Tibial artery (tissue), 4 donors: ENCODE results near the gene ARL6.
A peak's percentile ranks its signal among the peaks of the same experiment; 100 is the strongest.

Source experiments
- DNase-seq, 2 donors: peaks; one replicate each; pipeline ENCODE4 v3.0.0-alpha.2; 2019
- H3K27ac ChIP-seq, 2 donors: fragments of 200-600 bp; sonication (generic) in 1 of 2; 1 replicate in 1 of 2; 2 replicates in 1 of 2; pipeline ENCODE4 v1.5.1; 2018 to 2019; ENCODE audit warnings: mild to moderate bottlenecking in 1 of 2
- H3K27me3 ChIP-seq, 2 donors: fragments of 200-600 bp; sonication (generic) in 1 of 2; one replicate each; pipeline versions ENCODE4 v1.5.1 to v1.6.0; 2016 to 2019
- H3K36me3 ChIP-seq, 3 donors: fragments of 200-600 bp; sonication (generic) in 2 of 3; one replicate each; pipeline ENCODE4 v1.5.1; 2016 to 2019; ENCODE audit warnings: mild to moderate bottlenecking in 2 of 3
- H3K4me1 ChIP-seq, 4 donors: fragments of 200-600 bp; sonication (generic) in 2 of 4; 1 replicate in 3 of 4; 2 replicates in 1 of 4; pipeline ENCODE4 v1.5.1; 2016 to 2019
- H3K4me3 ChIP-seq, 2 donors: fragments of 200-600 bp; sonication (generic) in 1 of 2; 1 replicate in 1 of 2; 2 replicates in 1 of 2; pipeline ENCODE4 v1.5.1; 2018 to 2019; ENCODE audit warnings: mild to moderate bottlenecking in 2 of 2
- H3K9me3 ChIP-seq, 3 donors: fragments of 200-600 bp; sonication (generic) in 1 of 3; one replicate each; pipeline ENCODE4 v1.5.1; 2016 to 2019
- CTCF ChIP-seq, 2 experiments: fragments of 200-600 bp in 1 of 2; fragments of 450-650 bp in 1 of 2; IDR thresholded peaks; one replicate each; pipeline ENCODE4 v1.5.1; 2017 to 2019; ENCODE audit warnings: antibody characterized with exemption in 2 of 2, mild to moderate bottlenecking in 1 of 2, moderate library complexity in 1 of 2
- intact Hi-C: fragments of 100-400 bp; cut with DNase I; formaldehyde crosslinking; loops from one replicate; pipeline ENCODE4 v1.15.0; 2023; ENCODE audit warnings: low total_unique reads

The ARL6 gene

GRCh38 chr3:97772926-97773325 lies 8.4 kb downstream of the ARL6 start:
- H3K4me3 ChIP-seq = no peak overlapping the region
- peaks cover 0 to 4% (median 0%) of the 10 kb centered on the region in 3 donors for H3K9me3 ChIP-seq
- peaks cover 6 to 33% (median 24%) of the 10 kb centered on the region in 3 donors for H3K36me3 ChIP-seq
- no peak for TF ChIP-seq CTCF (IDR thresholded peaks at IDR 0.05)
- H3K27me3 ChIP-seq = no peaks in the 10 kb centered on the region
- H3K27ac ChIP-seq = no peak overlapping the region
- DNase-seq = no peak
- H3K4me1 ChIP-seq = peaks cover 0 to 4% (median 0%) of the 10 kb centered on the region in 4 donors
- intact Hi-C loops = no loop called here

- peaks cover 0 to 16% (median 0%) of the 10 kb centered on the region in 4 donors for H3K4me1 ChIP-seq
- DNase-seq = no peak
- H3K9me3 ChIP-seq = no peaks in the 10 kb centered on the region
- H3K27ac ChIP-seq = no peak overlapping the region
- TF ChIP-seq CTCF (IDR thresholded peaks at IDR 0.05) = no peak
- peaks cover 7 to 16% (median 9%) of the 10 kb centered on the region in 3 donors for H3K36me3 ChIP-seq
- H3K27me3 ChIP-seq = no peaks in the 10 kb centered on the region
- intact Hi-C loops = no loop called here
- no peak overlapping the region for H3K4me3 ChIP-seq
Observed at GRCh38 chr3:97778152-97778551, 13.6 kb downstream of the ARL6 start.

DNA sequence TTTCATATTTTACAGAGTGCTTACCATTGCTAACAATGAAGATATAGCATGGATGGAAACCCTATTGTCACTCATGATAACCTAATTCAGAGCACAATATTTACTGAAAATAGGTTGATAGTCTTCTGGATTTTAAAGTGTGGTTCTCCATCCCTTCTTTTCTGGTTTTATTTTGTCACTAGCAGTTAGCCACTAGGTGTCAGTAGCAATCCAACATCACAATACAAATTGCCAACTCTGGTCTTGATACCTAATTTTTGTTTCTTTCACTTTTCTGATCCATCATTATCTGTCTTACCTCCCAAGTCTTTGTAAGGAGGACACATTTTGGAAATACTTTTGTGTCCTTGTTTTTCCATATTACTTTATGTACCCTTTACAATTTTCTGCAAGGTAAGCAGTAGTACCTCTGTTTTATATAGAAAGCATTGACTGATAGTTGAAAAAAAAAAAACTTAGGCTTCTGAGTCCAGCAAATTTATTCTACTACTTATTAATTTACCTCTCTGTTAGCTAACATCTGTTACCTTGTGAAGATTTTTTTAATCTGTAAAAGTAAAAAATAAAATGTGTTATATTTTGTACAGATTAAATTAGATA lies 29.0 kb downstream of the ARL6 start:
- TF ChIP-seq CTCF (IDR thresholded peaks at IDR 0.05) = peak; percentile 76 to 83
- H3K36me3 ChIP-seq = peaks cover 0 to 3% (median 0%) of the 10 kb centered on the region in 3 donors
- H3K27me3 ChIP-seq = no peaks in the 10 kb centered on the region
- no peak overlapping the region for H3K4me3 ChIP-seq
- intact Hi-C loops = loop anchor here (2.0 kb wide), 1 partner anchor 229 kb away; no protein-coding TSS in a partner anchor
- H3K27ac ChIP-seq = no peak overlapping the region
- no peak for DNase-seq
- H3K4me1 ChIP-seq = no peaks in the 10 kb centered on the region
- H3K9me3 ChIP-seq = no peaks in the 10 kb centered on the region

- no peaks in the 10 kb centered on the region for H3K9me3 ChIP-seq
- no peaks in the 10 kb centered on the region for H3K4me1 ChIP-seq
- DNase-seq = no peak
- TF ChIP-seq CTCF (IDR thresholded peaks at IDR 0.05) = no peak
- intact Hi-C loops = no loop called here
- no peak overlapping the region for H3K4me3 ChIP-seq
- no peak overlapping the region for H3K27ac ChIP-seq
- H3K27me3 ChIP-seq = no peaks in the 10 kb centered on the region
- peaks cover 0 to 5% (median 4%) of the 10 kb centered on the region in 3 donors for H3K36me3 ChIP-seq
Observed at GRCh38 chr3:97795951-97796350, 31.4 kb downstream of the ARL6 start.

- no peaks in the 10 kb centered on the region for H3K9me3 ChIP-seq
- no peaks in the 10 kb centered on the region for H3K4me1 ChIP-seq
- H3K4me3 ChIP-seq = no peak overlapping the region
- peaks cover 0 to 9% (median 5%) of the 10 kb centered on the region in 3 donors for H3K36me3 ChIP-seq
- no peaks in the 10 kb centered on the region for H3K27me3 ChIP-seq
- TF ChIP-seq CTCF (IDR thresholded peaks at IDR 0.05) = no peak
- no peak overlapping the region for H3K27ac ChIP-seq
- intact Hi-C loops = no loop called here
- DNase-seq = no peak
Observed at GRCh38 chr3:97804471-97804870, 39.9 kb downstream of the ARL6 start.
